ENCODE data around the gene REPS1. TPM values are rescaled to one million over a fixed set of nuclear protein-coding genes. Genes with fewer than 3 reads are reported as not detected.

REPS1 gene
- polyA plus RNA-seq, 3 donors: 11.9 to 36.6 (median 14.0) TPM

- Histone ChIP-seq H3K9ac (ENCODE audit: insufficient read depth, low read length, poor library complexity, severe bottlenecking) (peak overlapping the region; percentile 83), H3K79me2 (ENCODE audit: insufficient read depth, low read length) (peaks cover 71% of the 10 kb centered on the region), H3K4me2 (replicated peaks; ENCODE audit: extremely low read depth, low read length, poor library complexity, severe bottlenecking) (peak overlapping the region; percentile 89), H3K4me3 (replicated peaks in 1 of 3; ENCODE audit: low read depth in 2 of 3, low read length in 3 of 3) (peak overlapping the region; percentile 53 to 93 (median 84)), H4K20me1 (ENCODE audit: insufficient read depth, low read length) (peaks cover 26% of the 10 kb centered on the region), H3K4me1 (ENCODE audit: control insufficient read depth in 1 of 2, insufficient read depth in 2 of 2, low read length in 2 of 2) (peaks cover 49 to 60% of the 10 kb centered on the region in 2 donors), H2AFZ (ENCODE audit: insufficient read depth, low read depth, low read length, poor library complexity, severe bottlenecking) (peak overlapping the region; percentile 77), H3K27ac (ENCODE audit: low read depth in 1 of 2, low read length in 2 of 2) (peak overlapping the region; percentile 89 to 98), H3K36me3 (replicated peaks in 1 of 2; ENCODE audit: control insufficient read depth in 1 of 2, insufficient read depth in 2 of 2, low read length in 2 of 2) (peaks cover 2 to 9% of the 10 kb centered on the region in 2 donors), H3K9me3 (replicated peaks in 1 of 2; ENCODE audit: control insufficient read depth in 1 of 2, insufficient read depth in 1 of 2, low read length in 2 of 2) (no peaks in the 10 kb centered on the region), H3K27me3 (ENCODE audit: control insufficient read depth in 2 of 2, insufficient read depth in 2 of 2, low read length in 2 of 2) (no peaks in the 10 kb centered on the region)
- WGBS (ENCODE audit: insufficient coverage): 1% methylated on average over 33 of the region's 44 CpGs
- peak; percentile 62 to 83 (median 67) for DNase-seq
- Mint-ChIP-seq H3K27ac (no peak overlapping the region), H3K4me1 (peaks cover 29% of the 10 kb centered on the region), H3K36me3 (peaks cover 13 to 16% of the 10 kb centered on the region in 2 donors), H3K27me3 (ENCODE audit: low read depth in 3 of 3) (no peaks in the 10 kb centered on the region), H3K9me3 (peaks cover 0 to 3% (median 0%) of the 10 kb centered on the region in 7 donors), H3K4me3 (no peak overlapping the region)
- intact Hi-C loops (cut with micrococcal nuclease): loop anchor here (5.0 to 10.0 kb wide), 3 partner anchors 42 to 108 kb away; partner anchors contain the start of genes HECA (in 2 of the 2) and REPS1 (in 1 of the 2)
- no peak for TF ChIP-seq CTCF (IDR thresholded peaks at IDR 0.05)
Observed at GRCh38 chr6:139029470-139030227, 41.6 kb upstream of the REPS1 start.

GRCh38 chr6:139028658-139029469 is 40.8 kb upstream of the REPS1 start, which contains the start of gene ABRACL:
Gene ABRACL, plus strand, starts transcription at chr6:139028745. Its CDS starts 5,416 bp downstream, at chr6:139034161.
- Mint-ChIP-seq H3K36me3 (peaks cover 7 to 9% of the 10 kb centered on the region in 2 donors), H3K4me3 (no peak within 1 kb of the TSS), H3K27ac (peak within 1 kb of the TSS in 6 of 7 donors; percentile 90 to 96 (median 94)), H3K4me1 (peaks cover 25% of the 10 kb centered on the region), H3K9me3 (peaks cover 0 to 3% (median 0%) of the 10 kb centered on the region in 7 donors), H3K27me3 (ENCODE audit: low read depth in 3 of 3) (no peaks in the 10 kb centered on the region)
- H3K36me3 ChIP-seq (replicated peaks in 1 of 2; ENCODE audit: control insufficient read depth in 1 of 2, insufficient read depth in 2 of 2, low read length in 2 of 2): peaks cover 0 to 3% of the 10 kb centered on the region in 2 donors
- H3K27ac ChIP-seq (ENCODE audit: low read depth in 1 of 2, low read length in 2 of 2): peak within 1 kb of the TSS; percentile 89 to 98
- DNase-seq: peak; percentile 59 to 76 (median 67)
- H3K4me3 ChIP-seq (replicated peaks in 1 of 3; ENCODE audit: low read depth in 2 of 3, low read length in 3 of 3): peak within 1 kb of the TSS; percentile 53 to 93 (median 84)
- WGBS (ENCODE audit: insufficient coverage): under 1% methylated on average over 69 of the region's 77 CpGs
- peak within 1 kb of the TSS; percentile 77 for H2AFZ ChIP-seq (ENCODE audit: insufficient read depth, low read depth, low read length, poor library complexity, severe bottlenecking)
- H3K4me2 ChIP-seq (replicated peaks; ENCODE audit: extremely low read depth, low read length, poor library complexity, severe bottlenecking): peak within 1 kb of the TSS; percentile 89
- H3K9me3 ChIP-seq (replicated peaks in 1 of 2; ENCODE audit: control insufficient read depth in 1 of 2, insufficient read depth in 1 of 2, low read length in 2 of 2): no peaks in the 10 kb centered on the region
- peaks cover 49 to 58% of the 10 kb centered on the region in 2 donors for H3K4me1 ChIP-seq (ENCODE audit: control insufficient read depth in 1 of 2, insufficient read depth in 2 of 2, low read length in 2 of 2)
- H3K9ac ChIP-seq (ENCODE audit: insufficient read depth, low read length, poor library complexity, severe bottlenecking): peak within 1 kb of the TSS; percentile 83
- intact Hi-C loops (cut with micrococcal nuclease): loop anchor here (5.0 to 10.0 kb wide), 3 partner anchors 42 to 108 kb away; partner anchors contain the start of genes HECA (in 2 of the 2) and REPS1 (in 1 of the 2)
- TF ChIP-seq CTCF (IDR thresholded peaks at IDR 0.05): no peak
- peaks cover 22% of the 10 kb centered on the region for H4K20me1 ChIP-seq (ENCODE audit: insufficient read depth, low read length)
- no peaks in the 10 kb centered on the region for H3K27me3 ChIP-seq (ENCODE audit: control insufficient read depth in 2 of 2, insufficient read depth in 2 of 2, low read length in 2 of 2)
- peaks cover 67% of the 10 kb centered on the region for H3K79me2 ChIP-seq (ENCODE audit: insufficient read depth, low read length)
